WTC11 (cell line): ENCODE data around the gene MTUS2.

Experiments
- ATF1 ChIP-seq: sonication (generic); formaldehyde crosslinking; IDR thresholded peaks from 2 replicates; pipeline ENCODE4 v1.8.1; 2023; ENCODE audit warnings: mild to moderate bottlenecking, moderate library complexity, missing genetic modification reagents
- CTCF ChIP-seq: fragments of 200-600 bp; IDR thresholded peaks from 2 replicates; pipeline ENCODE4 v1.8.0; 2022; ENCODE audit warnings: antibody characterized with exemption
- FOXP1 ChIP-seq: sonication (generic); formaldehyde crosslinking; IDR thresholded peaks from 2 replicates; pipeline ENCODE4 v1.8.0; 2022; ENCODE audit warnings: missing genetic modification reagents, mild to moderate bottlenecking, moderate library complexity, borderline replicate concordance
- GABPB1 ChIP-seq: sonication (generic); formaldehyde crosslinking; IDR thresholded peaks from 2 replicates; pipeline ENCODE4 v1.8.1; 2023; ENCODE audit warnings: mild to moderate bottlenecking, missing genetic modification reagents
- TEAD4 ChIP-seq: sonication (generic); formaldehyde crosslinking; IDR thresholded peaks from 2 replicates; pipeline ENCODE4 v1.8.0; 2022; ENCODE audit warnings: mild to moderate bottlenecking, missing genetic modification reagents
- ZBTB43 ChIP-seq: sonication (generic); formaldehyde crosslinking; IDR thresholded peaks from 2 replicates; pipeline ENCODE4 v1.8.1; 2023; ENCODE audit warnings: mild to moderate bottlenecking, missing genetic modification reagents
- TF ChIP-seq, protein P1 (sequence below): fragments of 250-450 bp; sonication (Bioruptor Pico); IDR thresholded peaks from 2 replicates; pipeline ENCODE4 v1.9.0; 2021; ENCODE audit warnings: mild to moderate bottlenecking, borderline replicate concordance

GRCh38 chr13:29160862-29161261, 340.7 kb downstream of the MTUS2 start:
- TF ChIP-seq GABPB1 (CRISPR knock-in tag) (no peak), TEAD4 (no peak), ZBTB43 (CRISPR knock-in tag) (no peak), CTCF (no peak), ATF1 (CRISPR knock-in tag) (no peak), FOXP1 (CRISPR knock-in tag) (no peak)
- TF ChIP-seq, protein P1, sequence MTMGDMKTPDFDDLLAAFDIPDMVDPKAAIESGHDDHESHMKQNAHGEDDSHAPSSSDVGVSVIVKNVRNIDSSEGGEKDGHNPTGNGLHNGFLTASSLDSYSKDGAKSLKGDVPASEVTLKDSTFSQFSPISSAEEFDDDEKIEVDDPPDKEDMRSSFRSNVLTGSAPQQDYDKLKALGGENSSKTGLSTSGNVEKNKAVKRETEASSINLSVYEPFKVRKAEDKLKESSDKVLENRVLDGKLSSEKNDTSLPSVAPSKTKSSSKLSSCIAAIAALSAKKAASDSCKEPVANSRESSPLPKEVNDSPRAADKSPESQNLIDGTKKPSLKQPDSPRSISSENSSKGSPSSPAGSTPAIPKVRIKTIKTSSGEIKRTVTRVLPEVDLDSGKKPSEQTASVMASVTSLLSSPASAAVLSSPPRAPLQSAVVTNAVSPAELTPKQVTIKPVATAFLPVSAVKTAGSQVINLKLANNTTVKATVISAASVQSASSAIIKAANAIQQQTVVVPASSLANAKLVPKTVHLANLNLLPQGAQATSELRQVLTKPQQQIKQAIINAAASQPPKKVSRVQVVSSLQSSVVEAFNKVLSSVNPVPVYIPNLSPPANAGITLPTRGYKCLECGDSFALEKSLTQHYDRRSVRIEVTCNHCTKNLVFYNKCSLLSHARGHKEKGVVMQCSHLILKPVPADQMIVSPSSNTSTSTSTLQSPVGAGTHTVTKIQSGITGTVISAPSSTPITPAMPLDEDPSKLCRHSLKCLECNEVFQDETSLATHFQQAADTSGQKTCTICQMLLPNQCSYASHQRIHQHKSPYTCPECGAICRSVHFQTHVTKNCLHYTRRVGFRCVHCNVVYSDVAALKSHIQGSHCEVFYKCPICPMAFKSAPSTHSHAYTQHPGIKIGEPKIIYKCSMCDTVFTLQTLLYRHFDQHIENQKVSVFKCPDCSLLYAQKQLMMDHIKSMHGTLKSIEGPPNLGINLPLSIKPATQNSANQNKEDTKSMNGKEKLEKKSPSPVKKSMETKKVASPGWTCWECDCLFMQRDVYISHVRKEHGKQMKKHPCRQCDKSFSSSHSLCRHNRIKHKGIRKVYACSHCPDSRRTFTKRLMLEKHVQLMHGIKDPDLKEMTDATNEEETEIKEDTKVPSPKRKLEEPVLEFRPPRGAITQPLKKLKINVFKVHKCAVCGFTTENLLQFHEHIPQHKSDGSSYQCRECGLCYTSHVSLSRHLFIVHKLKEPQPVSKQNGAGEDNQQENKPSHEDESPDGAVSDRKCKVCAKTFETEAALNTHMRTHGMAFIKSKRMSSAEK (CRISPR knock-in tag): no peak
